WTC11 (cell line): ENCODE measurements around the gene NFIC. TPM values are rescaled to one million over a fixed set of nuclear protein-coding genes. Genes with fewer than 3 reads are reported as not detected.

Experiments
- ATAC-seq: fragments of 200-7000 bp; cut with Tn5 transposase; 2 replicates; pipeline ENCODE4 v1.10.0; 2021; ENCODE audit warnings: mild to moderate bottlenecking, moderate library complexity
- CTCF ChIA-PET: fragments of 300-600 bp; sonication (Branson Sonifier 250); formaldehyde crosslinking; loops from one replicate; lab custom pipeline; 2021; ENCODE audit warnings: antibody characterized with exemption; lab: Charles Lee
- POLR2A ChIA-PET: fragments of 350-600 bp; sonication (Branson Sonifier 250); formaldehyde crosslinking; loops from one replicate; lab custom pipeline; 2021; ENCODE audit warnings: antibody characterized with exemption; lab: Charles Lee
- DNase-seq: peaks from one replicate; pipeline ENCODE4 v3.0.0; 2021; ENCODE audit warnings: low spot score
- H3K27ac Mint-ChIP-seq: 2 replicates; pipeline ENCODE4 v1.8.0; 2021; ENCODE audit warnings: mixed read lengths
- H3K27me3 Mint-ChIP-seq: 2 replicates; pipeline ENCODE4 v1.8.0; 2021; ENCODE audit warnings: low read depth, mild to moderate bottlenecking, moderate library complexity, mixed read lengths
- H3K36me3 Mint-ChIP-seq: 2 replicates; pipeline ENCODE4 v1.8.0; 2021; ENCODE audit warnings: mixed read lengths
- H3K4me1 Mint-ChIP-seq: 2 replicates; pipeline ENCODE4 v1.8.0; 2022; ENCODE audit warnings: mixed read lengths
- H3K4me3 Mint-ChIP-seq: 2 replicates; pipeline ENCODE4 v1.8.0; 2021; ENCODE audit warnings: mild to moderate bottlenecking, moderate library complexity, mixed read lengths
- H3K9me3 Mint-ChIP-seq: 2 replicates; pipeline ENCODE4 v1.8.0; 2021; ENCODE audit warnings: mixed read lengths
- ATF1 ChIP-seq: sonication (generic); formaldehyde crosslinking; IDR thresholded peaks from 2 replicates; pipeline ENCODE4 v1.8.1; 2023; ENCODE audit warnings: mild to moderate bottlenecking, moderate library complexity, missing genetic modification reagents
- CDX4 ChIP-seq: fragments of 250-450 bp; sonication (Bioruptor Pico); IDR thresholded peaks from 2 replicates; pipeline ENCODE4 v1.9.0; 2021; ENCODE audit warnings: moderate library complexity, mild to moderate bottlenecking, inconsistent platforms, borderline replicate concordance
- CREB1 ChIP-seq: sonication (generic); formaldehyde crosslinking; IDR thresholded peaks from 2 replicates; pipeline ENCODE4 v1.8.0; 2023; ENCODE audit warnings: mild to moderate bottlenecking, missing genetic modification reagents
- FOXK1 ChIP-seq: sonication (generic); formaldehyde crosslinking; IDR thresholded peaks from 2 replicates; pipeline ENCODE4 v1.8.0; 2022; ENCODE audit warnings: mild to moderate bottlenecking, moderate library complexity, missing genetic modification reagents
- FOXP1 ChIP-seq: sonication (generic); formaldehyde crosslinking; IDR thresholded peaks from 2 replicates; pipeline ENCODE4 v1.8.0; 2022; ENCODE audit warnings: missing genetic modification reagents, mild to moderate bottlenecking, moderate library complexity, borderline replicate concordance
- JAZF1 ChIP-seq: fragments of 250-450 bp; sonication (Bioruptor Pico); IDR thresholded peaks from 2 replicates; pipeline ENCODE4 v1.9.0; 2021; ENCODE audit warnings: moderate library complexity, mild to moderate bottlenecking, inconsistent platforms
- JUN ChIP-seq: sonication (generic); formaldehyde crosslinking; IDR thresholded peaks from 2 replicates; pipeline ENCODE4 v1.8.0; 2023; ENCODE audit warnings: mild to moderate bottlenecking, missing genetic modification reagents
- MAX ChIP-seq: sonication (generic); formaldehyde crosslinking; IDR thresholded peaks from 2 replicates; pipeline ENCODE4 v1.8.0; 2022; ENCODE audit warnings: mild to moderate bottlenecking, missing genetic modification reagents
- MLX ChIP-seq: sonication (generic); formaldehyde crosslinking; IDR thresholded peaks from 2 replicates; pipeline ENCODE4 v1.8.1; 2023; ENCODE audit warnings: mild to moderate bottlenecking, missing genetic modification reagents, moderate library complexity
- MXD4 ChIP-seq: fragments of 250-450 bp; sonication (Bioruptor Pico); IDR thresholded peaks from 2 replicates; pipeline ENCODE4 v1.8.0; 2021; ENCODE audit warnings: mild to moderate bottlenecking, moderate library complexity, borderline replicate concordance
- NR2C2 ChIP-seq: sonication (generic); formaldehyde crosslinking; IDR thresholded peaks from 2 replicates; pipeline ENCODE4 v1.8.0; 2022; ENCODE audit warnings: mild to moderate bottlenecking, missing genetic modification reagents
- NR3C1 ChIP-seq: sonication (generic); formaldehyde crosslinking; conservative IDR thresholded peaks from 2 replicates; pipeline ENCODE4 v1.8.1; 2023; ENCODE audit warnings: low read depth, mild to moderate bottlenecking, missing genetic modification reagents
- PREB ChIP-seq: sonication (generic); formaldehyde crosslinking; IDR thresholded peaks from 2 replicates; pipeline ENCODE4 v1.8.1; 2022; ENCODE audit warnings: mild to moderate bottlenecking, missing genetic modification reagents, moderate library complexity, borderline replicate concordance
- RORB ChIP-seq: fragments of 250-450 bp; sonication (Bioruptor Pico); IDR thresholded peaks from 2 replicates; pipeline ENCODE4 v1.9.0; 2021; ENCODE audit warnings: mild to moderate bottlenecking
- SMAD3 ChIP-seq: sonication (generic); formaldehyde crosslinking; IDR thresholded peaks from 2 replicates; pipeline ENCODE4 v1.8.0; 2022; ENCODE audit warnings: missing genetic modification reagents, mild to moderate bottlenecking, borderline replicate concordance
- TEAD4 ChIP-seq: sonication (generic); formaldehyde crosslinking; IDR thresholded peaks from 2 replicates; pipeline ENCODE4 v1.8.0; 2022; ENCODE audit warnings: mild to moderate bottlenecking, missing genetic modification reagents
- TP53 ChIP-seq: sonication (generic); formaldehyde crosslinking; IDR thresholded peaks from 2 replicates; pipeline ENCODE4 v1.8.1; 2023; ENCODE audit warnings: mild to moderate bottlenecking, missing genetic modification reagents
- ZBTB21 ChIP-seq: sonication (generic); formaldehyde crosslinking; IDR thresholded peaks from 2 replicates; pipeline ENCODE4 v1.8.1; 2023; ENCODE audit warnings: mild to moderate bottlenecking, missing genetic modification reagents, borderline replicate concordance
- ZNF263 ChIP-seq: sonication (generic); formaldehyde crosslinking; IDR thresholded peaks from 2 replicates; pipeline ENCODE4 v1.8.1; 2022; ENCODE audit warnings: low read depth, mild to moderate bottlenecking, moderate library complexity, missing genetic modification reagents
- ZNF317 ChIP-seq: sonication (generic); formaldehyde crosslinking; IDR thresholded peaks from 2 replicates; pipeline ENCODE4 v1.8.1; 2023; ENCODE audit warnings: low read depth, mild to moderate bottlenecking, moderate library complexity, missing genetic modification reagents, borderline replicate concordance
- ZNF671 ChIP-seq: fragments of 250-450 bp; sonication (Bioruptor Pico); IDR thresholded peaks from 2 replicates; pipeline ENCODE4 v1.8.0; 2021; ENCODE audit warnings: mild to moderate bottlenecking
- total RNA-seq: library from RNA; stranded (reverse); gene quantifications from 3 replicates; pipeline ENCODE4 v1.2.3, GENCODE V29; 2021
- TF ChIP-seq, protein P1 (sequence below): sonication (generic); formaldehyde crosslinking; IDR thresholded peaks from 2 replicates; pipeline ENCODE4 v1.8.1; 2022; ENCODE audit warnings: missing genetic modification reagents, borderline replicate concordance
- TF ChIP-seq, protein P2 (sequence below): sonication (generic); formaldehyde crosslinking; IDR thresholded peaks from 2 replicates; pipeline ENCODE4 v1.8.1; 2023; ENCODE audit warnings: mild to moderate bottlenecking, missing genetic modification reagents

NFIC gene
- total RNA-seq, 1 experiment from 2014 or later = 3.5 TPM

GRCh38 chr19:3468211-3468610 is 101.8 kb downstream of the NFIC start:
- peaks cover 5% of the 10 kb centered on the region for H3K36me3 Mint-ChIP-seq
- CTCF ChIA-PET = no interaction called here
- DNase-seq = no peak
- POLR2A ChIA-PET = interaction anchor here (0.7 kb wide), 1 partner anchor 11 kb away, joined by 4 read pairs; no protein-coding TSS in a partner anchor
- H3K4me3 Mint-ChIP-seq = no peak overlapping the region
- peaks cover 64% of the 10 kb centered on the region for H3K27me3 Mint-ChIP-seq
- ATAC-seq = no peak
- H3K9me3 Mint-ChIP-seq = peaks cover 8% of the 10 kb centered on the region
- TF ChIP-seq JAZF1 (CRISPR knock-in tag) (no peak), ZNF317 (CRISPR knock-in tag) (no peak), ZBTB21 (CRISPR knock-in tag) (no peak), FOXK1 (no peak), ATF1 (CRISPR knock-in tag) (no peak), CDX4 (CRISPR knock-in tag) (no peak), ZNF671 (no peak), TEAD4 (CRISPR knock-in tag) (no peak), CREB1 (CRISPR knock-in tag) (no peak), RORB (no peak), TP53 (no peak)
- H3K27ac Mint-ChIP-seq = no peak overlapping the region
- peaks cover 3% of the 10 kb centered on the region; the same call in 1 of the 2 replicates for H3K4me1 Mint-ChIP-seq

- POLR2A ChIA-PET = interaction anchor here (0.6 kb wide), 1 partner anchor 31 kb away, joined by 7 read pairs; no protein-coding TSS in a partner anchor
- peaks cover 57% of the 10 kb centered on the region for H3K27me3 Mint-ChIP-seq
Observed at GRCh38 chr19:3469638-3470499, 103.5 kb downstream of the NFIC start.

DNA sequence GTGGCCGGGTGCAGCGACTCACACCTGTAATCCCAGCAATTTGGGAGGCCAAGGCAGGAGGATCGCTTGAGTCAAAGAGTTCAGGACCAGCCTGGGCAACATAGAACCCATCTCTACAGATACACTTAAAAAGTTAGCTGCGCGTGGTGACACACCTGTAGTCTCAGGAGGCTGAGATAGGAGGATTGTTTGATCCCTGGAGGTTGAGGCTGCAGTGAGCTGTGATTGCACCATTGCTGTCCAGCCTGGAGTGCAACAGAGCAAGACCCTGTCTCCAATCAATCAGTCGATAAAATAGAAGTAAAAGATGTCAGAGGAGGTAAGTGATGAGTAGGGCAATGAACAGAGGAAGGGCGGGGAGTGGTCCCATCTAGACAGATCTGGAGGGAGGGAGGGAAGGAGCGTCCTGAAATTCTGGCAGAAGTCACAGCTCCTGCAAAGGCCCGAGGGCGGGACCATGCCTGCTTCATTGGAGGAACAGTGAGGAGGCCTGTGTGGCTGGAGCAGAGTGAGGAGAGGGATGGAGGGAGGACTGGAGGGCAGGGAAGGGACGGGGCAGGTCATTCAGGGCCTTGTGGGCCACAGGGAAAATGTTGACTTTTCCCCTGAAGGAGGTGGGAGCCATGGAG is 104.2 kb downstream of the NFIC start:
- no peak overlapping the region for H3K4me3 Mint-ChIP-seq
- no peak for TF ChIP-seq CDX4 (CRISPR knock-in tag)
- no peak for TF ChIP-seq SMAD3 (CRISPR knock-in tag)
- no peak for TF ChIP-seq MAX (CRISPR knock-in tag)
- no peak for TF ChIP-seq NR3C1 (CRISPR knock-in tag)
- TF ChIP-seq MLX (CRISPR knock-in tag) = no peak
- no peak for TF ChIP-seq MXD4 (CRISPR knock-in tag)
- TF ChIP-seq PREB (CRISPR knock-in tag) = no peak

More at GRCh38 chr19:3469638-3470499, 103.5 kb downstream of the NFIC start:
- no peak overlapping the region for H3K4me3 Mint-ChIP-seq
- TF ChIP-seq, protein P1, sequence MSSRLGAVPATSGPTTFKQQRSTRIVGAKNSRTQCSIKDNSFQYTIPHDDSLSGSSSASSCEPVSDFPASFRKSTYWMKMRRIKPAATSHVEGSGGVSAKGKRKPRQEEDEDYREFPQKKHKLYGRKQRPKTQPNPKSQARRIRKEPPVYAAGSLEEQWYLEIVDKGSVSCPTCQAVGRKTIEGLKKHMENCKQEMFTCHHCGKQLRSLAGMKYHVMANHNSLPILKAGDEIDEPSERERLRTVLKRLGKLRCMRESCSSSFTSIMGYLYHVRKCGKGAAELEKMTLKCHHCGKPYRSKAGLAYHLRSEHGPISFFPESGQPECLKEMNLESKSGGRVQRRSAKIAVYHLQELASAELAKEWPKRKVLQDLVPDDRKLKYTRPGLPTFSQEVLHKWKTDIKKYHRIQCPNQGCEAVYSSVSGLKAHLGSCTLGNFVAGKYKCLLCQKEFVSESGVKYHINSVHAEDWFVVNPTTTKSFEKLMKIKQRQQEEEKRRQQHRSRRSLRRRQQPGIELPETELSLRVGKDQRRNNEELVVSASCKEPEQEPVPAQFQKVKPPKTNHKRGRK (CRISPR knock-in tag) = no peak
- TF ChIP-seq JUN (CRISPR knock-in tag) (no peak), ZNF263 (CRISPR knock-in tag) (no peak), NR2C2 (CRISPR knock-in tag) (no peak), RORB (no peak), FOXP1 (CRISPR knock-in tag) (no peak)
- TF ChIP-seq, protein P2, sequence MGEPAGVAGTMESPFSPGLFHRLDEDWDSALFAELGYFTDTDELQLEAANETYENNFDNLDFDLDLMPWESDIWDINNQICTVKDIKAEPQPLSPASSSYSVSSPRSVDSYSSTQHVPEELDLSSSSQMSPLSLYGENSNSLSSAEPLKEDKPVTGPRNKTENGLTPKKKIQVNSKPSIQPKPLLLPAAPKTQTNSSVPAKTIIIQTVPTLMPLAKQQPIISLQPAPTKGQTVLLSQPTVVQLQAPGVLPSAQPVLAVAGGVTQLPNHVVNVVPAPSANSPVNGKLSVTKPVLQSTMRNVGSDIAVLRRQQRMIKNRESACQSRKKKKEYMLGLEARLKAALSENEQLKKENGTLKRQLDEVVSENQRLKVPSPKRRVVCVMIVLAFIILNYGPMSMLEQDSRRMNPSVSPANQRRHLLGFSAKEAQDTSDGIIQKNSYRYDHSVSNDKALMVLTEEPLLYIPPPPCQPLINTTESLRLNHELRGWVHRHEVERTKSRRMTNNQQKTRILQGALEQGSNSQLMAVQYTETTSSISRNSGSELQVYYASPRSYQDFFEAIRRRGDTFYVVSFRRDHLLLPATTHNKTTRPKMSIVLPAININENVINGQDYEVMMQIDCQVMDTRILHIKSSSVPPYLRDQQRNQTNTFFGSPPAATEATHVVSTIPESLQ (CRISPR knock-in tag) = no peak
- H3K4me1 Mint-ChIP-seq = peaks cover 3% of the 10 kb centered on the region; the same call in 1 of the 2 replicates
- DNase-seq (no peak), ATAC-seq (no peak)
- peaks cover 8% of the 10 kb centered on the region for H3K9me3 Mint-ChIP-seq
- peaks cover 5% of the 10 kb centered on the region for H3K36me3 Mint-ChIP-seq
- CTCF ChIA-PET = interaction anchor here (0.6 to 2.1 kb wide), 11 partner anchors 9 to 477 kb away, joined by 3 to 9 read pairs (median 4); no protein-coding TSS in a partner anchor
- H3K27ac Mint-ChIP-seq = no peak overlapping the region

More for the DNA sequence above, 104.2 kb downstream of the NFIC start:
- DNase-seq = no peak
- Mint-ChIP-seq H3K27me3 (peaks cover 49% of the 10 kb centered on the region), H3K4me1 (no peaks in the 10 kb centered on the region), H3K36me3 (peaks cover 5% of the 10 kb centered on the region), H3K27ac (no peak overlapping the region), H3K9me3 (peaks cover 8% of the 10 kb centered on the region)
- no peak for ATAC-seq
- ChIA-PET CTCF (interaction anchor here (0.6 to 2.1 kb wide), 9 partner anchors 8 to 194 kb away, joined by 3 to 9 read pairs (median 4); no protein-coding TSS in a partner anchor), POLR2A (interaction anchor here (0.6 kb wide), 1 partner anchor 132 kb away, joined by 3 read pairs; no protein-coding TSS in a partner anchor)
